ENCODE measurements around the gene SLC9A9. TPM values are rescaled to one million over a fixed set of nuclear protein-coding genes. Genes with fewer than 3 reads are reported as not detected.

Gene SLC9A9
- total RNA-seq, 1 donor: 15.1 TPM

DNA sequence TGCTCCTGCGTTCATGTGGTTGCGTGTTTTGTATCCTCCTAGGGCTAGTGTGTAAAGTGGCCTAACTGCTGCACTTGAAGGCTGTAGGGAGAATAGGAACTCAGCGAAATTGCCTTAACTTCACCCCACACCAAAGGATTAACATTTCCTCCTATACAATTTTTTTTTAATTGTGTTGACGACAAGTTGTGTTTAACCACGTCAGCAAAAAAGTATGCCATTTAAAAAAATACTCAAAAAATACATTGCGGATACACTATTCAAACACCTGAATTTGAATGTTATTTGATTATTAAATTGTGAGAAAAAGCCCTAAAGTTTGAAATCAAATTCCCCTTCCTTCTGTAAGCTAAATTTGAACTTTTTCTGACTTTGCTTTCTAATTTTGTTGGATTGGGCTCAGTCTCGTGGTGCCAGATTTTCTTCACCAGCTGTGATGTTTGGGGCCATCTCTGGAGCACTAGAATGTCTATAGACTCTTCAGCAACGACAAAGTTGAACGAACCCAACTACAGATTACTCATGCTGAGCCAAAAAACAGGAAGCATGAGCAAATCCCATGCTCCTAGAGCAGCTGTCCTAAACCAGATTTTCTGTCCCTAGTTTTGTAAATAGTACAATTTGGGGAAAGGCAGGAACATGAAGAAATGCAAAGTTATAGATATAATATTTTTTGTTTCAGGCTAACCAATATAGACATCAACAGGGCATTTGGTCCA lies 8.1 kb upstream of the SLC9A9 start:
- no peak overlapping the region for H3K4me3 ChIP-seq (ENCODE audit: low read length)
- no peaks in the 10 kb centered on the region for H3K9me3 ChIP-seq (ENCODE audit: low read depth, low read length)
- H3K27me3 ChIP-seq (ENCODE audit: insufficient read depth, low read length): peaks cover 4% of the 10 kb centered on the region
- H3K4me1 ChIP-seq (ENCODE audit: insufficient read depth, low read length): no peaks in the 10 kb centered on the region

DNA sequence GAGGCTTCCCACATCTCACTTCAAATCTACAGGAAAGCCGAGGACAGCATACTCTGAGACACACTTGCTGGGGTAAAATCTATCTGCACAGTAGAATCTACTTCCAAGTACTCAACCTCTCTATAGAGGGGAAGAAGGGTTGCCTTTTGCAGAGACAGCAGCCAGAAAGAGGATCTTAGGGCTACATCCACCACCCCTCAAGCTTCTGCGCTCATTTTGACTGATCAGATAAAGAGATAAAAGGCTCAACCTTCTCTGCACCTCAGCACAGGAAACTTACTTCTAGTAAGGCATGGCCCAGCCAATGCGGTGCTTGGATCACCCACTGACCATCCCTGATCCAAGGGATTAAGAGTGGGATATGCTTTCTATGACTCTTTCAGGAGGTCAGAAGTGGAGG lies 6.9 kb upstream of the SLC9A9 start:
- Histone ChIP-seq H3K4me3 (ENCODE audit: low read length) (no peak overlapping the region), H3K4me1 (ENCODE audit: insufficient read depth, low read length) (peaks cover 4% of the 10 kb centered on the region), H3K27me3 (ENCODE audit: insufficient read depth, low read length) (no peaks in the 10 kb centered on the region), H3K9me3 (ENCODE audit: low read depth, low read length) (no peaks in the 10 kb centered on the region)

DNA sequence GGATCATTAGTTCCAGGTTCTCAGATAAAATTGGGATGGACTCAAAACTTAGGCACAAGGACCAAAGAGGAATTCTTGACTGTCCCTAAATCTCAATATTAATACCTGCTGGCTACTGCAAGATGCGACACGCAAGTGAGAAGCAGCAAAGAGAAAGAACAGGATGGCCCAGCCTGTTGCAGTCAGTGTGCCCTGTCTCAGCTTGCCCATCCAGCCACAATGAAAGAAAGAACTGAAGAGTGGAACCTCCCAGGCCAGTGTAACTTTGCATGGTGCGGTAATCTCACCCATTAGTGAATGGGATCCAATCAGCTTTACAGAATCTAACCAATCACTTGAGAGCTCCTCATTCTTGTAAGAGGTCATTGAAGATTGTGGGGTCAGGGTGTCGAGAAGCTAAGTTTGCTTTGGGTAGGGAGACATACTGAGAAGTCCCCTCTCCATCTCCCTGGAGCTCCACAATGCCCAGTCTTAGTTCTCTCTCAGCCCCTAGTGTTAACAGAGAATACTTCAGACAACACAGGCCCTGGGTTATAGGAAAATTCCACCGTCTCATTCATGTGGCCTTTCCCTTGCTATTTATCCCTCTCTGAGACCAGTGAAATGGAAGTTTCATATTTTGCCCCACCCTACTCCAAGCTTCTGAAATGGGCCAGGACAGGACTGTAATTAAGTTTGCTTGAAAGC lies 3.2 kb upstream of the SLC9A9 start:
- H3K9me3 ChIP-seq (ENCODE audit: low read depth, low read length): no peaks in the 10 kb centered on the region

DNA sequence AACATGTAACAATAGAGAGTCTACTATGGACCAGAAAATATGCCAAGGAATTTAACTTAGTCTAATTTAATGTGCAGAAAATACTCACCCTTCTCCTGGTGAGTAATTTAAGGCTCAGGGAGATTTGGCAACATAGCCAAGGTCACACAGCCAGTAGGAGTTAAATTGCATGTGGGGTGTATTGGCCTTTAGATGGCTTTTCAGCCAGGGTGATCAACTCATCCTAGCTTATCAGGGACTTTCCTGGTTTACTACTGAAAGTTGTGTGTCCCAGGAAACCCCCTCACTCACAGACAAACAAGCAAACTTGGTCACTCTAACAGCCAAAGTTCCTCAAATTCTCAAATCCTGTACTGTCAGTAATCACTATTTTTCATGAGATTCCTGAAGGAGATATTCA lies 2.6 kb upstream of the SLC9A9 start:
- H3K4me1 ChIP-seq (ENCODE audit: insufficient read depth, low read length): peaks cover 31% of the 10 kb centered on the region
- no peak overlapping the region for H3K4me3 ChIP-seq (ENCODE audit: low read length)
- no peaks in the 10 kb centered on the region for H3K9me3 ChIP-seq (ENCODE audit: low read depth, low read length)
- H3K27me3 ChIP-seq (ENCODE audit: insufficient read depth, low read length): no peaks in the 10 kb centered on the region

More for the DNA sequence above, 3.2 kb upstream of the SLC9A9 start:
- Histone ChIP-seq H3K4me1 (ENCODE audit: insufficient read depth, low read length) (peaks cover 28% of the 10 kb centered on the region), H3K4me3 (ENCODE audit: low read length) (no peak overlapping the region), H3K27me3 (ENCODE audit: insufficient read depth, low read length) (no peaks in the 10 kb centered on the region)

DNA sequence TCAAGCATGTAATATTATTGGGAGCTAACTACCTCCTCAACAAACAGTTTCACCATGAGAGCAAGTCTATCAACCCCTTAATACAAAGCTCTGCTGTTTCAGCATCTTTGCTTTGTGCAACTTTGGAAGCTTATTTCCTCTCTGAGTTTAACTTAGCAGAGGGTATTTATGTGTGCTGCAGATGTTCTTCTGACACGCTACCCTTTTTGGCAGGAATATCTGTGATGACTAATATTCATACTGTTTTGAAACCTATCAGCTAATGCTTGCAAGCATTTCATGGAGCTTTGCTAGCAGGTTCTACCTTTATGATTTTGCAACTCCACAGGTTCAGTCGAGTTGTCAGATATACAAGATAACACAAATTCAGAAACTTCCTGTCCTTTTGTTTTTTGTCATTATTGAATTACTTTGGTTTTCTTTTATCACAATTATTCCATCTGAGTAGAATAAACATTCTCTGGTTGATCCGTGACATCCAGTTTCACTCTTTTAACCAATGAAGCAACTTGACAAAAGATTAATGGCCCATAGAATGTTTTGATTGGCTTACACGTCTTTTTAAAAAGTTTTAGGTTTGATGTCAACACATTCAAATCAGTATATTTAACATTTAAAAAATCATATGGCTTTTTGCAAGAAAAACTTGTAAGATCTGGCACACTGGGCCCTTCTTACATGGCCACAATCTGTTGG lies 1.7 kb upstream of the SLC9A9 start:
- no peaks in the 10 kb centered on the region for H3K9me3 ChIP-seq (ENCODE audit: low read depth, low read length)

DNA sequence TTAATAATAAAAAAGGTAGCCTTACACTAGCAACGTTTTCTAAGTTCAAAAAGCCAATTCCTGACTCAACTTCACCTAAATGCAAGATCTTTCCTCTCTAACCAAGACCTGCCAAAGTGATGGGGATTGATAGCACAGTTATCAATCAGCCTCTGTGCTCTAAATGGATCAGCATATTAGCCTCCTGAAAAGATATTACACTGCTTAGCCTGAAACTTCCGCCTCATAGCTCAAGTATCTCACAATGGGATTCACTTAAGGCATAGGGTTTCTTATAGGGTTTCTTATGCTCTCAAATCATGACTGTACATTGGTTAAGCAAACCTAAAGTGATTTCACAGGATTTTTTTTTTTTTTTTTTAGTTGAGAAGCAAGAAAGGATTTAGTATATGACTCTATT lies 436 bp upstream of the SLC9A9 start:
- H3K27me3 ChIP-seq (ENCODE audit: insufficient read depth, low read length): no peaks in the 10 kb centered on the region
- peaks cover 31% of the 10 kb centered on the region for H3K4me1 ChIP-seq (ENCODE audit: insufficient read depth, low read length)
- no peaks in the 10 kb centered on the region for H3K9me3 ChIP-seq (ENCODE audit: low read depth, low read length)
- no peak overlapping the region for H3K4me3 ChIP-seq (ENCODE audit: low read length)

More for the DNA sequence above, 1.7 kb upstream of the SLC9A9 start:
- Histone ChIP-seq H3K27me3 (ENCODE audit: insufficient read depth, low read length) (no peaks in the 10 kb centered on the region), H3K4me3 (ENCODE audit: low read length) (no peak overlapping the region), H3K4me1 (ENCODE audit: insufficient read depth, low read length) (peaks cover 31% of the 10 kb centered on the region)

DNA sequence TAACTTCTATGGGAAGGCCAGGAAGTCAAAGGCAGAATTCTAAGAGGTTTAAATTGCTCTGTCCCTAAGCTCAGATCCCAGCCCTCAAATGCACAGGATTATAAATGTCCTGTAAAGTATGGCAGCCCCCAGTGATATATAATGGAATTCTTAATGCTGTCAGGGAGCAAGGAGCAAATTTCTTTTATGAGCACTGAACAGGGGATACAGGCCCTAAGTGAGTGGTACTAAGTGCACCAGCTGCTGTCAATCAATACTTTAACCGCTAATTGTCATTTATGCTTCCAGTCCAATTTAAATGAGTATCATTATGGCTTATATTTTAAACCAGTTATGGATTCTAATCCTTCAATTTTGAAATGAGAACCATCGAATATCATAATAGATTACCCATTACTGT lies 4.7 kb downstream of the SLC9A9 start:
- Histone ChIP-seq H3K4me1 (ENCODE audit: insufficient read depth, low read length) (peaks cover 28% of the 10 kb centered on the region), H3K9me3 (ENCODE audit: low read depth, low read length) (no peaks in the 10 kb centered on the region), H3K4me3 (ENCODE audit: low read length) (no peak overlapping the region), H3K27me3 (ENCODE audit: insufficient read depth, low read length) (no peaks in the 10 kb centered on the region)

DNA sequence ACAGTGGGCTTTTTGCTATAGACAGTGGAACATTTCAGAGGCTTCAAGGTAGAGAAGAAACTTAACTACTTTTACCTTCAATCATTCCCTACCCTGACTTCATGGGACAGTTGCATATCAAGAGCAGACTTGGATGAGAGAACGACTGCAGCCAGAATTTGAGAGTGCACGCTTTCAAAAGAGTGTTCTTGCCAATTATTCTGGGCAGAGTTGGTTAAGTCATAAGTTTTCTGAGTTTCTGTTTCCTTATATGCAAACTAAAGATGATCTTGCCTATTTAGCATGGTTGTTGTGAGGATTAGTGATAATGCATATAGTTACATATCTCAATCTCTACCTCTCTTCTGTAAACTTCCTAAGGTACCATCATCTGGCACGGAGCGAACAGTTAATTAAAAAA lies 7.6 kb downstream of the SLC9A9 start:
- no peaks in the 10 kb centered on the region for H3K9me3 ChIP-seq (ENCODE audit: low read depth, low read length)
- H3K4me1 ChIP-seq (ENCODE audit: insufficient read depth, low read length): peaks cover 14% of the 10 kb centered on the region
- no peak overlapping the region for H3K4me3 ChIP-seq (ENCODE audit: low read length)
- H3K27me3 ChIP-seq (ENCODE audit: insufficient read depth, low read length): no peaks in the 10 kb centered on the region

DNA sequence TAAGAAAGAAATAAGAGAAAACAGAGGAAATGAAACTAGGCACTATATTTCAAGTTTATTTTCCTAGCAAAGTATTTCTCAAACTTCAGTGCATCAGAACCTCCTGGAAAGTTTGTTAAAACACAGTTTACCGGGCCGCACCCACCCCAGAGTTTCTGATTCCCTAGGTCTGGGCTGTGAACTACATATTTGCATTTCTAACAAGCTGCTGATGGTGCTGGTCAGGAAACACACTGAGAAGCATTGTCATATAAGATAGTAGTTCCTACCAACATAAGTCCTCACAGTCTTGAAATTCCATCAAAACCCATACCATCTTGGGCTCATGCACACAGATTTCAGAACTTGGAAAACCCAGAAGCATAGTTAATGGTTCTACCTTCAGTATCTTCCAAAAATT lies 8.3 kb downstream of the SLC9A9 start:
- H3K4me1 ChIP-seq (ENCODE audit: insufficient read depth, low read length): peaks cover 14% of the 10 kb centered on the region
- H3K4me3 ChIP-seq (ENCODE audit: low read length): no peak overlapping the region
- no peaks in the 10 kb centered on the region for H3K9me3 ChIP-seq (ENCODE audit: low read depth, low read length)
- no peaks in the 10 kb centered on the region for H3K27me3 ChIP-seq (ENCODE audit: insufficient read depth, low read length)

DNA sequence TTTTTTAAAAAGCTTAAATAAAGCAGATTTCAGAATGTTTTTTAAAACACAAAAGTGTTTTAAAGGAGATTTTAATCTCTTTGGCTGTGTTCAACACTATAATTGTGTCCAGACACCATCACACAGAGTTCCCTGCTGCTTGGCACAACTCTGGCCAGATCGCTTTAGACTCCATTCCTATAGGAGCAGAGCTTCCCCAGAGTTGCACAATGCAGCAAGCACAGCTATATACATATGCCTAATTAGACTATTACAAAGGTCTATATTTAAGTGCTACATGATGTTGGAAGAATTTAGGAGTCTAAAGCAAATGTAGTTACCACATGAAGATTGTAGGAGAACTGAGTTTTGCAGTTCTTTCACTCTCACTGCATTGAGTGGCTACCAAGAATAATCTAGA lies 11.2 kb downstream of the SLC9A9 start:
- H3K4me1 ChIP-seq (ENCODE audit: insufficient read depth, low read length): peaks cover 20% of the 10 kb centered on the region
- H3K27me3 ChIP-seq (ENCODE audit: insufficient read depth, low read length): no peaks in the 10 kb centered on the region
- no peaks in the 10 kb centered on the region for H3K9me3 ChIP-seq (ENCODE audit: low read depth, low read length)
- no peak overlapping the region for H3K4me3 ChIP-seq (ENCODE audit: low read length)

DNA sequence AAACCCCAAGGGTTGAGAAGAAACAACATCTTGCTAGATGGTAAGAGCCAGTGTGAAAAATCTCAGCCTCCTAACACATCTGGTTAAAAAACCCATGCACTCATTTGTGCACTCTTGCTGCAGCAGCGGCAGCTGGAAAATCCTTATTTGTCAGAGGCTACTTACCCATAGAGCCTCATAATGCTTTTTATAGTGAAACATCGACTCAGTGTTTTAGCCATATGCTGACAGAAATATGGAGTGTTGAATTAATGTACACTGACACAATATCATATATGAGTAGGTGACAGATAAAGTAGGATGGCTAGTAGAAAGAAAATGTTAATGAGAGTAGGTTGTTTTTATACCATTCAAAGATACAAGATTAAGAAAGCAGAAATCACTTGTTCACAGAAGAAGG lies 13.0 kb downstream of the SLC9A9 start:
- Histone ChIP-seq H3K4me3 (ENCODE audit: low read length) (no peak overlapping the region), H3K27me3 (ENCODE audit: insufficient read depth, low read length) (no peaks in the 10 kb centered on the region), H3K4me1 (ENCODE audit: insufficient read depth, low read length) (peaks cover 26% of the 10 kb centered on the region), H3K9me3 (ENCODE audit: low read depth, low read length) (no peaks in the 10 kb centered on the region)

DNA sequence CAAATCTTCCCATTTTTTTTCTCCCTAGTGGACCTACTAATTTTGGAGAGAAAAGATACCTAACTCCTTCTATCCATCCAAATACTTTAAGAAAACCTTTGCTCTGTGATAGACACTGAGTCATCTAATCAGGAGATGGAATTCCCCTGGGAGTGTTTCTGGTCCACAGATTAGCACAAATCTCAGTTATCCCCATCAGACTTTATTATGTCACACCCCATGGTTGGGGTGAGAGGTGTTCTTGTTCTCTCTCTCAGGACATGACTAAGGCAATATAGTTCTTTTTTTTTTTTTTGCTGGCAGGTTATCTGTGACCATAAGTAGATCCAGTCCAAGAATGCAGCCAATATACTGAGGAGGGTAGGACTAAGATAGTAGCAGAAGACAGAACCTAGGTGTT lies 15.8 kb downstream of the SLC9A9 start:
- no peak overlapping the region for H3K4me3 ChIP-seq (ENCODE audit: low read length)
- no peaks in the 10 kb centered on the region for H3K27me3 ChIP-seq (ENCODE audit: insufficient read depth, low read length)

DNA sequence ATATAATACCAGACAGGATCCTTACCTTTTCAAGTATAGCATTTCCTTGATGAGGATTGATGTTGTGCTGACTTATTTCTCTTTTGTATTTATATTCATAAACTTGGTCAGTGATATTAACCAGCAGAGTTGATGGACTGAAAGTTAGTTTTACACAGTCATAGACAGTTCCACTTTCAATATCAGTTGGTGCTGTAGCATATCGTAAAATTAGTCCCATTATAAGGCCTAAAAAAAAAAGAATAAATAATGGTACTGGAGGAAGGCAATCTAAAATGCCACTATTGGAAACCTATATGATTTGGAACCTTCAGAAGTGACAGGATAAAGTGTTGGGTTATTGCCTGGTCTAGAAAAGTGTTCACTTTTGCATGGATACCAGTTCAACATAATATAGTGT lies 16.3 kb downstream of the SLC9A9 start:
- Histone ChIP-seq H3K4me1 (ENCODE audit: insufficient read depth, low read length) (peaks cover 23% of the 10 kb centered on the region), H3K9me3 (ENCODE audit: low read depth, low read length) (no peaks in the 10 kb centered on the region), H3K4me3 (ENCODE audit: low read length) (no peak overlapping the region), H3K27me3 (ENCODE audit: insufficient read depth, low read length) (no peaks in the 10 kb centered on the region)

More for the DNA sequence above, 15.8 kb downstream of the SLC9A9 start:
- Histone ChIP-seq H3K9me3 (ENCODE audit: low read depth, low read length) (no peaks in the 10 kb centered on the region), H3K4me1 (ENCODE audit: insufficient read depth, low read length) (peaks cover 21% of the 10 kb centered on the region)

DNA sequence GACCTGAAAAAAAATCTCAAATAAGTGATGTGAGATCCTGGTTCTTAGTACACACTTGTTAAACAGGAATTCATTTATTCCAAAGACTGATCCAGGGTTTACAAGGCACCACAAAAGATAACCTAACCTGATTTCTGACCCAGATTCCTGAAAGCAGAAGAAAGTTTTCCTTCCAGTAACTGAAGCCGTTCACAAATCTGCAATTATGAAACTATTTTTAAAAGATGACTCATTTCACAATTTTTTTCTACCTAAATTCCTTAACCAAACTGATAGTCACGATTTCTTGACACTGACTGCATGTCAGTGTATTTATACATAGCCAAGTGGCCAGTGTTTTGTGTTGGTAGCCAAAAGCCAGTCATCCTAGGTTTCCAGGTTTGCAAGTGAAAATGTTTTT lies 17.1 kb downstream of the SLC9A9 start:
- Histone ChIP-seq H3K9me3 (ENCODE audit: low read depth, low read length) (no peaks in the 10 kb centered on the region), H3K4me1 (ENCODE audit: insufficient read depth, low read length) (peaks cover 29% of the 10 kb centered on the region), H3K27me3 (ENCODE audit: insufficient read depth, low read length) (no peaks in the 10 kb centered on the region), H3K4me3 (ENCODE audit: low read length) (no peak overlapping the region)

DNA sequence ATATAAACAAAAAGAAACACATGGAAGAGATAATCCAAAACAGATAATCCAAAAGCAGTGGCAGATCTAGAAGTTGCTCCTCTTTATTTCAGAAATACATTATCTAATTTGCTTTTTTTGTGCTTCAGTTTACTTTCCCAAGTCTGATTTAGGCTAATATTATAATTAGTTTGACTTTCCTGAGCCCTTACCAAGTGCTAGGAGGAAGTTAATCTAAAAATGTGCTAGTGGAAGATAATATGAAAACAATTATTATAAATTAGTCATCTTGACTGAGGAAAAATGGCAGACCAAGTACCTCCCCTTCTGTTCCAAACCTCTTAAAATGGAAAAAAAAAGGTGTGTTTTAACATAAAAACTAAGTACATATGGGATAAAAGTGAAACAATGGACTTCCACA lies 17.5 kb downstream of the SLC9A9 start:
- no peaks in the 10 kb centered on the region for H3K9me3 ChIP-seq (ENCODE audit: low read depth, low read length)
- no peaks in the 10 kb centered on the region for H3K27me3 ChIP-seq (ENCODE audit: insufficient read depth, low read length)
- H3K4me1 ChIP-seq (ENCODE audit: insufficient read depth, low read length): peaks cover 33% of the 10 kb centered on the region
- no peak overlapping the region for H3K4me3 ChIP-seq (ENCODE audit: low read length)
